Mucosa of descending colon (tissue), 3 donors: ENCODE measurements around the gene RPS29. TPM values are rescaled to one million over a fixed set of nuclear protein-coding genes. Genes with fewer than 3 reads are reported as not detected.
"Not testable (repeated sequence)": the region's sequence is repeated elsewhere in the genome, so short reads cannot be mapped to it uniquely, and the experiment has no call there.

ENCODE experiments used
- ATAC-seq: fragments of 200-7000 bp; cut with Tn5 transposase; one replicate; pipeline ENCODE4 v1.9.1; 2020; ENCODE audit warnings: mild to moderate bottlenecking, moderate library complexity
- DNase-seq, 3 donors: peaks; one replicate each; pipeline ENCODE4 v3.0.0-alpha.2; 2020
- H3K36me3 ChIP-seq: fragments of 200-600 bp; one replicate; pipeline ENCODE4 v1.8.0; 2021; ENCODE audit warnings: low read depth, mild to moderate bottlenecking
- H3K4me1 ChIP-seq: fragments of 200-600 bp; one replicate; pipeline ENCODE4 v1.8.0; 2021; ENCODE audit warnings: low read depth, mild to moderate bottlenecking
- H3K4me3 ChIP-seq: fragments of 200-600 bp; one replicate; pipeline ENCODE4 v1.8.0; 2021; ENCODE audit warnings: mild to moderate bottlenecking
- H3K9me3 ChIP-seq: fragments of 200-600 bp; one replicate; pipeline ENCODE4 v1.8.0; 2021; ENCODE audit warnings: mild to moderate bottlenecking
- intact Hi-C, 2 donors: fragments of 100-400 bp; cut with DNase I in 1 of 2; cut with micrococcal nuclease in 1 of 2; formaldehyde crosslinking; loops; one replicate each; pipeline versions ENCODE4 v1.11.0 to v1.11.1; 2022; cut with DNase I, micrococcal nuclease
- total RNA-seq, 3 donors: library from RNA; stranded (reverse); fragmentation: NEBNext Ultra II Directional in 2 of 3; extraction: Animal tissue kit (Norgen Biotek cat#: 25700) in 2 of 3; gene quantifications; one replicate each; pipeline versions ENCODE4 v1.2.1 to v1.2.4, GENCODE V29; 2021 to 2023
- TF ChIP-seq, protein P1 (sequence below): fragments of 200-600 bp; IDR thresholded peaks from one replicate; pipeline ENCODE4 v1.8.0; 2022; ENCODE audit warnings: antibody characterized with exemption, mild to moderate bottlenecking
- donor health status: DM: no; HTN: no; CAD: no; lungs with moderate emphysema.
- donor health status: DM: no; HTN: no; CAD: no.
- donor health status: DM: no; HTN: yes; CAD: no.

The RPS29 gene
- total RNA-seq, 3 donors from 2014 or later, result 1,102 to 1,301 (median 1,154) TPM

- peaks cover 39% of the 10 kb centered on the region for H3K4me1 ChIP-seq
These were observed 37.2 kb upstream of the RPS29 start for GRCh38 chr14:49623387-49623786.

GRCh38 chr14:49622022-49622607, 35.9 kb upstream of the RPS29 start:
- intact Hi-C loops, result no loop called here
- ATAC-seq, result no peak

More at GRCh38 chr14:49623387-49623786, 37.2 kb upstream of the RPS29 start:
- Histone ChIP-seq H3K36me3 (no peaks in the 10 kb centered on the region), H3K9me3 (no peaks in the 10 kb centered on the region), H3K4me3 (no peak overlapping the region)
- intact Hi-C loops, result no loop called here
- DNase-seq (no peak), ATAC-seq (no peak)
- TF ChIP-seq, protein P1, sequence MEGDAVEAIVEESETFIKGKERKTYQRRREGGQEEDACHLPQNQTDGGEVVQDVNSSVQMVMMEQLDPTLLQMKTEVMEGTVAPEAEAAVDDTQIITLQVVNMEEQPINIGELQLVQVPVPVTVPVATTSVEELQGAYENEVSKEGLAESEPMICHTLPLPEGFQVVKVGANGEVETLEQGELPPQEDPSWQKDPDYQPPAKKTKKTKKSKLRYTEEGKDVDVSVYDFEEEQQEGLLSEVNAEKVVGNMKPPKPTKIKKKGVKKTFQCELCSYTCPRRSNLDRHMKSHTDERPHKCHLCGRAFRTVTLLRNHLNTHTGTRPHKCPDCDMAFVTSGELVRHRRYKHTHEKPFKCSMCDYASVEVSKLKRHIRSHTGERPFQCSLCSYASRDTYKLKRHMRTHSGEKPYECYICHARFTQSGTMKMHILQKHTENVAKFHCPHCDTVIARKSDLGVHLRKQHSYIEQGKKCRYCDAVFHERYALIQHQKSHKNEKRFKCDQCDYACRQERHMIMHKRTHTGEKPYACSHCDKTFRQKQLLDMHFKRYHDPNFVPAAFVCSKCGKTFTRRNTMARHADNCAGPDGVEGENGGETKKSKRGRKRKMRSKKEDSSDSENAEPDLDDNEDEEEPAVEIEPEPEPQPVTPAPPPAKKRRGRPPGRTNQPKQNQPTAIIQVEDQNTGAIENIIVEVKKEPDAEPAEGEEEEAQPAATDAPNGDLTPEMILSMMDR, result no peak

DNA sequence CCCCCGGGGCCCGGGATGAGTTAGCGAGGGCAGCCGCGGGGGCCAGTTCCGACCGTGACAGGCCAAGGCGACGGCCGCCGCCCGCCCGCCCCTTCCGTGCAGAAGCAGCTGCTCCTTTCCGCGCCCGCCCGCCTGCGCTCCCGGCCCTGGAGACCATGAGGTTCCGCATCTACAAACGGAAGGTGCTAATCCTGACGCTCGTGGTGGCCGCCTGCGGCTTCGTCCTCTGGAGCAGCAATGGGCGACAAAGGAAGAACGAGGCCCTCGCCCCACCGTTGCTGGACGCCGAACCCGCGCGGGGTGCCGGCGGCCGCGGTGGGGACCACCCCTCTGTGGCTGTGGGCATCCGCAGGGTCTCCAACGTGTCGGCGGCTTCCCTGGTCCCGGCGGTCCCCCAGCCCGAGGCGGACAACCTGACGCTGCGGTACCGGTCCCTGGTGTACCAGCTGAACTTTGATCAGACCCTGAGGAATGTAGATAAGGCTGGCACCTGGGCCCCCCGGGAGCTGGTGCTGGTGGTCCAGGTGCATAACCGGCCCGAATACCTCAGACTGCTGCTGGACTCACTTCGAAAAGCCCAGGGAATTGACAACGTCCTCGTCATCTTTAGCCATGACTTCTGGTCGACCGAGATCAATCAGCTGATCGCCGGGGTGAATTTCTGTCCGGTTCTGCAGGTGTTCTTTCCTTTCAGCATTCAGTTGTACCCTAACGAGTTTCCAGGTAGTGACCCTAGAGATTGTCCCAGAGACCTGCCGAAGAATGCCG, 35.1 kb upstream of the RPS29 start:
- Histone ChIP-seq H3K36me3 (no peaks in the 10 kb centered on the region), H3K4me3 (peak overlapping the region; percentile 85), H3K4me1 (peaks cover 41% of the 10 kb centered on the region), H3K9me3 (no peaks in the 10 kb centered on the region)
- TF ChIP-seq, protein P1, result no peak
- intact Hi-C loops, result no loop called here
- peak; percentile 70 to 89 (median 82) for DNase-seq
- peak; percentile 66 for ATAC-seq

More at GRCh38 chr14:49622022-49622607, 35.9 kb upstream of the RPS29 start:
- Histone ChIP-seq H3K9me3 (no peaks in the 10 kb centered on the region), H3K4me3 (no peak overlapping the region), H3K36me3 (no peaks in the 10 kb centered on the region), H3K4me1 (peaks cover 41% of the 10 kb centered on the region)
- DNase-seq, result no peak
- TF ChIP-seq, protein P1, result no peak

DNA sequence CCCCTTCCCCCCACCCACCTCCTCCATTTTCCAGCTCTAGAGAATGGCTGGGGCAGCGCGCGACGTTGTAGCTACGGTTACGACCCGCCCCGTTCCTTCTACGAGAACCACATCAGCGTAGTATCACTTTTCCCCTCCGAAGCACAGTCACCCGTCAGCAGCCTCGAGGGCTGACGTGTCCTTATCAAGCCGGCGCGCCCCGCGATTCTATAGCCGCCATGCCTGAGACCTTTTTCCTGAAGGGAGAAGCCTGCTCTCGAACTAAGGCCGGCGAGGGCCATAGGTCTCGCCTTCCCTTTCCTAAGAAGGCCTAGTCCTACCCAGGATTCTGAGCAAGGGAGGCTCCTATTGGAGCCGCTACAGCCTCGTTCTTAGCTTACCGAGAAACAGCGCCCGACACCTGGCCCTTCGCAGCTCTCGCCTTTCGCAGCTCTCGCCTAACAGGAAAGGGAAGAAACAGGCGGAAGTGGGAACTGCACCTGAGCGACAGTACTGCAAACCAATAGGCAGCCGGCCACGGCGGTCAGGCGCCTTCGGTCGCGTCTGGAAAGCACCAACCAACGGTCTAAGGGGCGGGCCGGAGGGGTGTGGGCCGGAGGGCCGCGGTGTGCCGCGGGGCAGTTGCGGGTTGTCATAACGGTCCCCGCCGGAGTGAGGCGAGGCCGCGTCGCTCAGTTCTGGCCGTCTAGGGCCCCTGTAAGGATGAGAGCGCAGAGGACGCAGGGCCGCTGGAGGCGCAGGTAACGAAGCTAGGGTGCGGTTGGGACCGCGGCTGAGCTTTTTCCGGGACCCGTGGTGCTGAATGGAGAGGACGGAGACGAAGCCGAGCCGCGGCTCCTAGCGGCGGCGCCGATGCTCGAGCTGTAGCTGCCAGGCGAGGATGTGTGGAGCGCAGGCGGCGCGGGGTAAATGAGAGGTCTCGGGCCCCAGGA, 34.3 kb upstream of the RPS29 start, which contains the start of the genes MGAT2 and RPL36AL:
TSS of gene MGAT2 (plus strand) at position 618 of the 932 bp plus-strand sequence. CDS start 470 bp downstream, outside the sequence.
TSS of gene RPL36AL (minus strand) at position 445 of the 932 bp plus-strand sequence. CDS start 1,522 bp downstream, outside the sequence.
- H3K9me3 ChIP-seq, result no peaks in the 10 kb centered on the region
- peaks cover 41% of the 10 kb centered on the region for H3K4me1 ChIP-seq
- no peaks in the 10 kb centered on the region for H3K36me3 ChIP-seq
- peak; percentile 96 for ATAC-seq
- DNase-seq, result peak; percentile 96 to 99 (median 99)
- H3K4me3 ChIP-seq, result peak within 1 kb of the TSS; percentile 85
- intact Hi-C loops, result no loop called here
- TF ChIP-seq, protein P1, result peak; percentile 13

DNA sequence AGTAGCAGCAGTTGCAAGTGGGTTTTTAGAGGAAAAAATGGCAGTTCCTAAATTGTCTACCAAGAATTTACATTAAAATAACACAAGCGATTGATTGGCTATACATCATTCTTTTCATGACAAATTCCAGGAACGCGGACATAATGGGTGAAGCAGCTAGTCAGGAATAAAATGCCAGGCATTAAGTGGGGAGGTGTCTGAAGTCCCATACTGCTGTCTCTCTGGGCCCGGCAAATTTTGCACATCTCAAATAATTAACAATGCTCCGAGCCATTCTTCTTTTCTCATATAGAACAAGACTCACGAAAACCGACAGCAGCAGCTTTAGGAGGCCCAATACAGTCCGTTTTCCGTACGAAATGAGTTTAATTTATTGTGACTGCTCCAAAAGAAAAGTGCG, 33.5 kb upstream of the RPS29 start:
- ATAC-seq (no peak), DNase-seq (no peak)
- Histone ChIP-seq H3K9me3 (no peaks in the 10 kb centered on the region), H3K4me1 (peaks cover 41% of the 10 kb centered on the region), H3K36me3 (no peaks in the 10 kb centered on the region), H3K4me3 (peak overlapping the region; percentile 85)
- intact Hi-C loops, result no loop called here
- TF ChIP-seq, protein P1, result no peak

DNA sequence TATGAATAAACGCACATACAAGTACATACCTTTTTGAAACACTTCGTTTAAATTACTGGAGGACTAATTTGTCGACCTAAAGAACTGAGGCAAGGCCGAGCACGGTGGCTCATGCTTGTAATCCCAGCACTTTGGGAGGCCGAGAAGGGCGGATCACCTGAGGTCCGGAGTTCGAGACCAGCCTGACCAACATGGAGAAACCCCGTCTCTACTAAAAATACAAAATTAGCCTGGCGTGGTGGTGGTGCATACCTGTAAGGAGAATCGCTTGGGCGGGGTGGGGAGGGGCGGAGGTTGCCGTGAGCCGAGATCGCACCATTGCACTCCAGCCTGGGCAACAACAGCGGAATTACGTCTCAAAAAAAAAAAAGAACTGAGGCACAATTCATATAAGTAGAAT, 33.1 kb upstream of the RPS29 start:
- peak in 2 of 3 donors; percentile 24 to 54 for DNase-seq

More for the DNA sequence above, 33.1 kb upstream of the RPS29 start:
- H3K36me3 ChIP-seq, H3K9me3 ChIP-seq, ATAC-seq, intact Hi-C loops: not testable (repeated sequence)
- Histone ChIP-seq H3K4me1 (peaks cover 37% of the 10 kb centered on the region), H3K4me3 (peak overlapping the region; percentile 85)
